Esophagus muscularis mucosa (tissue), 4 donors: Measurements from ENCODE around the gene COL11A2.

Source experiments
- CTCF ChIP-seq, 3 experiments: fragments of 200-600 bp in 2 of 3; fragments of 450-650 bp in 1 of 3; sonication (generic) in 2 of 3; IDR thresholded peaks; one replicate each; pipeline ENCODE4 v1.5.1; 2017 to 2019; ENCODE audit warnings: antibody characterized with exemption in 3 of 3, mild to moderate bottlenecking in 2 of 3, moderate library complexity in 1 of 3
- EP300 ChIP-seq: sonication (generic); formaldehyde crosslinking; IDR thresholded peaks from one replicate; pipeline ENCODE4 v1.6.1; 2017; ENCODE audit warnings: antibody characterized with exemption
- POLR2A ChIP-seq: fragments of 450-650 bp; IDR thresholded peaks from one replicate; pipeline ENCODE4 v1.6.1; 2017; ENCODE audit warnings: antibody characterized with exemption, moderate library complexity, mild to moderate bottlenecking, low read depth

GRCh38 chr6:33192105-33192646 lies at the start of gene COL11A2:
- TF ChIP-seq CTCF (IDR thresholded peaks at IDR 0.05) (no peak), POLR2A (no peak), EP300 (no peak)
